Measurements from ENCODE around the gene ERBB4. TPM values are rescaled to one million over a fixed set of nuclear protein-coding genes. Genes with fewer than 3 reads are reported as not detected.

The ERBB4 gene
- polyA plus RNA-seq, 1 donor, result 0.37 TPM

DNA sequence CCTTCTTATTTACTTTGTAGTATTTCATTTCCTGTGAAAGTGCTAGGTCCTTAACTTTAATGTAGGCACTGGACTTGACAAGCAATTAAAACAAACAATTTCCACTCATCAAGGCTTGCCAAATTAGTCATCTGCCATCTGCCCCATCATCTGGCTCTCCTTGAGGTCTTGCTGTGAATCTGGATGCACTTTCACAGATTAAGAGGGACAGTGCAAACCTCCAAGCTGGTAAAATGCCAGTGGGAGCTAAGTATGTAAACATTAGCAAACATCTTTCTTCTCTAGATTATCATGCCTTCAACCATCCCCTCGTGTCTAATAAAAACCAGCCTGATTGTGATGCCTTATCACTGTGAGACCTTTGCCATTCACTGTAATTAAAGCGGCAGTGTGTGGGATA lies 402.9 kb downstream of the ERBB4 start:
- WGBS (ENCODE audit: insufficient coverage, low lambda C conversion rate), result no CpG with 5 or more reads among the region's 2 CpGs
- no peak for DNase-seq

DNA sequence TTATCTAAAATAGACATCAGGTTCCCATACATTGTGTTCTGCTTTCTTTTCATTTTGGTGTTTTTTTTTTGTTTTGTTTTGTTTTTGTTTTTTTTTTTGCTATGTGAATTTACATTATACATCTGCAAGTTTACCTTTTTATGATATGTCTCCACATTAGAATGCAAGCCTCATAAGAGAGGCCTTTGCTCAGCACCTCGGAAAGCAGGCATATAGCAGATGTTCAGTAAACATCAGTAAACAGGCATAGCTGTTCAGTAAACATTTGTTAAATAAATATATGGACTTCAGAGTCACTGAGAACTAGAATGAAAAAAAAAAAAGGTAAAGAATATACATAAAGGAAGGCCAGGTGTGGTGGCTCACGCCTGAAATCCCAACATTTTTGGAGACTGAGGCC lies 405.3 kb downstream of the ERBB4 start:
- no peaks in the 10 kb centered on the region for H3K9me3 ChIP-seq (ENCODE audit: control insufficient read depth, low read depth, low read length)
- no CpG with 5 or more reads among the region's 2 CpGs for WGBS (ENCODE audit: insufficient coverage, low lambda C conversion rate)

More for the DNA sequence above, 402.9 kb downstream of the ERBB4 start:
- Histone ChIP-seq H3K4me3 (ENCODE audit: low read length) (no peak overlapping the region), H3K9me3 (ENCODE audit: control insufficient read depth, low read depth, low read length) (no peaks in the 10 kb centered on the region), H3K27me3 (ENCODE audit: control insufficient read depth, insufficient read depth, low read length) (no peaks in the 10 kb centered on the region), H3K36me3 (ENCODE audit: control insufficient read depth, insufficient read depth, low read length) (no peaks in the 10 kb centered on the region), H3K4me1 (ENCODE audit: control insufficient read depth, insufficient read depth, low read length) (peaks cover 9% of the 10 kb centered on the region), H3K27ac (ENCODE audit: low read length) (peak overlapping the region; percentile 56)

DNA sequence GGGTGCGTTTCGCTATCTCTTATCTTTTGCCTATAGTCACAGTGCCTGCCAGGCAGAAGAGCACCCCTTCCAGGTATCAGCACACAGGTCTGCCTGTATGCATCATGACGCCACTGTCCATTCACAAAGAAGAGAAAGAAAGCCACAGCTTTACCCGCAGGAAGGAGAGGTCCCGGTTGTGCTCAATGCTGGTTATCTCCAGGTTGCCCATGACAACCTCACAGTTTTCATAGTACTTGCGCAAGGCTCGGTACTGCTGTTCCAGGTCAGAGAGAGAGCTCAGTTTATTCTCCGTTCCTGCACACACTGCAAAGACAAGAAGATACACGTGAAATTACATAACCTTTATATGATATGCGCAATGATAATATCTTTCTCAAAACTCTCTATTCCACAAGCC lies 414.0 kb downstream of the ERBB4 start:
- H3K27me3 ChIP-seq (ENCODE audit: control insufficient read depth, insufficient read depth, low read length), result no peaks in the 10 kb centered on the region
- 20% methylated on average over 1 of the region's 10 CpGs for WGBS (ENCODE audit: insufficient coverage, low lambda C conversion rate)
- no peaks in the 10 kb centered on the region for H3K4me1 ChIP-seq (ENCODE audit: control insufficient read depth, insufficient read depth, low read length)
- no peaks in the 10 kb centered on the region for H3K36me3 ChIP-seq (ENCODE audit: control insufficient read depth, insufficient read depth, low read length)
- peak; percentile 73 to 86 for DNase-seq
- no peak overlapping the region for H3K4me3 ChIP-seq (ENCODE audit: low read length)
- H3K27ac ChIP-seq (ENCODE audit: low read length), result peak overlapping the region; percentile 39
- no peaks in the 10 kb centered on the region for H3K9me3 ChIP-seq (ENCODE audit: control insufficient read depth, low read depth, low read length)

More for the DNA sequence above, 405.3 kb downstream of the ERBB4 start:
- Histone ChIP-seq H3K36me3 (ENCODE audit: control insufficient read depth, insufficient read depth, low read length) (no peaks in the 10 kb centered on the region), H3K4me1 (ENCODE audit: control insufficient read depth, insufficient read depth, low read length) (peaks cover 9% of the 10 kb centered on the region), H3K4me3 (ENCODE audit: low read length) (no peak overlapping the region), H3K27me3 (ENCODE audit: control insufficient read depth, insufficient read depth, low read length) (no peaks in the 10 kb centered on the region), H3K27ac (ENCODE audit: low read length) (no peak overlapping the region)
- DNase-seq, result no peak

DNA sequence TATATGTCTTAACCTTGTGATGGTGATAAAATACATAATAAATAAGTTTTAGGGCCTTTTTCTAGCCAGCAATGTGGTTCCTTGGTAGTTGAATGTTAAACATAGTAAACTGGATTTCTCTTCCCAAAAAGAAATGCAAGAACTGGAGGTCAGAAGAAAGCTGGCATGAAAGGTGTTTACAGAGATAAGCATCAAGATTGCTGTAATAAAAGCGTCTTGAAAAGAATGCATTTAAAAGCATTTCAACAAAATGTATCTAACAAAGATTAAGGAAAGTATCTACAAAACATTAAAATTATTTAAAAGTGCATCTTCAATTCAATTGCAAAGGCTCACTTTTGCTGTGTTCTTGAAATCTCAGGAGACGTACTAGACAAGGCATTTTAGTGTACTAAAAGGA lies 419.0 kb downstream of the ERBB4 start:
- WGBS (ENCODE audit: insufficient coverage, low lambda C conversion rate), result 33% methylated on average over 1 of the region's 2 CpGs
- Histone ChIP-seq H3K36me3 (ENCODE audit: control insufficient read depth, insufficient read depth, low read length) (no peaks in the 10 kb centered on the region), H3K27ac (ENCODE audit: low read length) (no peak overlapping the region), H3K27me3 (ENCODE audit: control insufficient read depth, insufficient read depth, low read length) (no peaks in the 10 kb centered on the region), H3K9me3 (ENCODE audit: control insufficient read depth, low read depth, low read length) (no peaks in the 10 kb centered on the region), H3K4me3 (ENCODE audit: low read length) (no peak overlapping the region), H3K4me1 (ENCODE audit: control insufficient read depth, insufficient read depth, low read length) (no peaks in the 10 kb centered on the region)
- no peak for DNase-seq

DNA sequence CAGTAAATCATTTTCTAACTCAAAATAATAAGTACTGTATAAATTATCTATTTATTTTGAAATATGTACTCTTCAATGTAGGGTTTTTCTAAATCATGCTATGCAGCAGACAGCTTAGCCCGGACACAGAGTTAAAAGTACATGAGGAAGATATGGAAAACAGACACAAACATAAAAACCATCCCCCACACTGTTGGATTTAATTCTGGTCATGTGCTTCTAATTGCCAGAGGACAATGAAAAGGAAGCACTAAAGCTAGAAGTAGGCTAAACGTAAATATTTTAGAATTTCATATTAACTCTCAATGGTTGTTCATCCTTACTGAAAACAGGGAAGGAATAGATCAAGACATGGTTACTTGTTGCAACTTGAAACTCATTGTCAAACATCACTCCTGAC lies 420.7 kb downstream of the ERBB4 start:
- no peak for DNase-seq
- no peaks in the 10 kb centered on the region for H3K27me3 ChIP-seq (ENCODE audit: control insufficient read depth, insufficient read depth, low read length)
- 57% methylated on average over 2 of the region's 2 CpGs for WGBS (ENCODE audit: insufficient coverage, low lambda C conversion rate)

DNA sequence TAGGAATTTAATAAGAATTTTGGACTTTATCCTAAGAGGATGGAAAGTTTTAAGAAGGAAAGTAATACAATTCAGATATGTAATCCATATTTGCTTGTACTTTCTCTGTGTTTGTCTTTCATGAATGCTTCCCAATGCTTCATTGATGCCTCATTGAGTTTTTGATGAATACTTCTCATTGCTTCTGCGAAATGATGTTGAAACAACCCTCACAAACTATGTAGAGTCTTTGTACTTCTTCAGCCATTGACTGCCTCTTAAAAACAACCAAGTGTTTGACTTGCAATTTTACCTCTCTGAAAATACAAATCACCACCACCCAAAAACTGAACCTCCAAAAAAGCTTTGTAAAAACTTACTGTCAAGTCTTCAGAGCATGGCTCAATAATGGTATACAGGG lies 424.1 kb downstream of the ERBB4 start:
- Histone ChIP-seq H3K36me3 (ENCODE audit: control insufficient read depth, insufficient read depth, low read length) (no peaks in the 10 kb centered on the region), H3K4me3 (ENCODE audit: low read length) (no peak overlapping the region), H3K9me3 (ENCODE audit: control insufficient read depth, low read depth, low read length) (no peaks in the 10 kb centered on the region), H3K27ac (ENCODE audit: low read length) (no peak overlapping the region), H3K27me3 (ENCODE audit: control insufficient read depth, insufficient read depth, low read length) (no peaks in the 10 kb centered on the region), H3K4me1 (ENCODE audit: control insufficient read depth, insufficient read depth, low read length) (peaks cover 21% of the 10 kb centered on the region)
- WGBS (ENCODE audit: insufficient coverage, low lambda C conversion rate), result no CpG with 5 or more reads among the region's 1 CpG
- DNase-seq, result no peak

More for the DNA sequence above, 420.7 kb downstream of the ERBB4 start:
- Histone ChIP-seq H3K27ac (ENCODE audit: low read length) (no peak overlapping the region), H3K36me3 (ENCODE audit: control insufficient read depth, insufficient read depth, low read length) (no peaks in the 10 kb centered on the region), H3K9me3 (ENCODE audit: control insufficient read depth, low read depth, low read length) (no peaks in the 10 kb centered on the region), H3K4me3 (ENCODE audit: low read length) (no peak overlapping the region), H3K4me1 (ENCODE audit: control insufficient read depth, insufficient read depth, low read length) (no peaks in the 10 kb centered on the region)

DNA sequence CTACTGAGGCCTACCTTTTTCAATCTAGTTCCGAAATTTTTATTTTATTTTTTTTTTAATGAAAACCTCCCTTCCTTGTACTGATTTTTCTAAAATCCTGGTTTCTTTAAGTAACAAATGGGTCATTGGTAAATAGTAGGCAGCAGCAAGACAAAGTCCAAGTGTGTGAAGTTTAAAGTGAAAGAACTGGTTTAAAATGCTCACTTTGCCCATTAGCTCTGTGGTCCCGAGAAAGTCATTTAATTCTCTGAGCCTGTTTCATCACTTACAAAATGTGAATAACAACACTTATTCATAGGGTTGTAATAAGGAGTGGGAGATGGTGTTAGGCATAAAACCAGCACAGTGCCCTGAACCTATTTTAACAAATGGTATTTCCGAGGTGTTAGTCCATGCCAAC lies 426.2 kb downstream of the ERBB4 start:
- 100% methylated on average over 1 of the region's 3 CpGs for WGBS (ENCODE audit: insufficient coverage, low lambda C conversion rate)
- H3K27ac ChIP-seq (ENCODE audit: low read length), result no peak overlapping the region
- DNase-seq, result peak; percentile 25 to 75
- no peak overlapping the region for H3K4me3 ChIP-seq (ENCODE audit: low read length)
- H3K4me1 ChIP-seq (ENCODE audit: control insufficient read depth, insufficient read depth, low read length), result peaks cover 21% of the 10 kb centered on the region
- no peaks in the 10 kb centered on the region for H3K36me3 ChIP-seq (ENCODE audit: control insufficient read depth, insufficient read depth, low read length)
- H3K27me3 ChIP-seq (ENCODE audit: control insufficient read depth, insufficient read depth, low read length), result no peaks in the 10 kb centered on the region
- H3K9me3 ChIP-seq (ENCODE audit: control insufficient read depth, low read depth, low read length), result no peaks in the 10 kb centered on the region

DNA sequence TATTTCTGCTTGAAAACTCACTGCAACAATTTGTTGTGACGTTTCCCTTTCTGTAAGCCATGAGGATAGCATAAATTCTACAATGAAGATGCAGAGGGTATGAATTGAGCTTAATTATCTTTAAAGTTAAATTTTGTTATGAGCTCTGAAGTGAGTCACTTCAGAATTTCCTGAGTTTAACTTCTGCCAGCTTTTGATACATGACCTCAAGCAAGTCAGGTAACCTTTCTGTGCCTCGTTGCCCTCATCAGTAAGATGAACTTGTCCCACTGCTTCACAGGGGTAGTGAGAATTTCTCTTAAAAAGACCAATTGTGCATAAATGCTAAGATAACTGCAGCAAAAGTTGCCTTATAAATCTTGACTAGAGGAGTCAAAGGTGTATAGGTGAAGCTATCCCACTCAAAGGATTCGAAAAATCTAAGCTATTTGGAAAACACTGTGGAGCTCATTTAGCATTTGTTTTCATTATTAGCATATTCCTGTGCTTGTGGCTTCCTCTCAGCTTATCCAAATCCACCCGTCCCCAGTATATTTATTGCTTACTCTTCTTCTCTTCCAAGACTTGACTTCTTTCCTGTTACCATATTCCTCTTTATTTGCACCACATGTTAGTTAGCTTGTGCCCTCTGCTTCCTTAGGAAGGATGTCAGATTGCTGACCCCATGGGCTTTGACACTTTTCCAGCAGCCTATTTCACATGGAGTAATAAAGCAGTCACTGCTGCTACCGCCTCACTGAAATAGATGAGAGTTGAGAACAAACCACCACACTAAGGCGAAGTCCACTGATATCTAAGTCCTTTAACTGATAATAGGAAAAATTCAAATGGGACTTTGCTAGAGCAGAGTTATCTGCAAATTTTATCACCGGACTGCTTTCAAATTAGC lies 428.6 kb downstream of the ERBB4 start:
- H3K9me3 ChIP-seq (ENCODE audit: control insufficient read depth, low read depth, low read length), result peaks cover 5% of the 10 kb centered on the region
- peak overlapping the region; percentile 50 for H3K27ac ChIP-seq (ENCODE audit: low read length)
- DNase-seq, result peak; percentile 77 to 85
- no peaks in the 10 kb centered on the region for H3K36me3 ChIP-seq (ENCODE audit: control insufficient read depth, insufficient read depth, low read length)
- 46% methylated on average over 3 of the region's 7 CpGs for whole genome bisulfite sequencing (ENCODE audit: insufficient coverage, low lambda C conversion rate)
- H3K27me3 ChIP-seq (ENCODE audit: control insufficient read depth, insufficient read depth, low read length), result no peaks in the 10 kb centered on the region
- no peak overlapping the region for H3K4me3 ChIP-seq (ENCODE audit: low read length)
- H3K4me1 ChIP-seq (ENCODE audit: control insufficient read depth, insufficient read depth, low read length), result peaks cover 21% of the 10 kb centered on the region

DNA sequence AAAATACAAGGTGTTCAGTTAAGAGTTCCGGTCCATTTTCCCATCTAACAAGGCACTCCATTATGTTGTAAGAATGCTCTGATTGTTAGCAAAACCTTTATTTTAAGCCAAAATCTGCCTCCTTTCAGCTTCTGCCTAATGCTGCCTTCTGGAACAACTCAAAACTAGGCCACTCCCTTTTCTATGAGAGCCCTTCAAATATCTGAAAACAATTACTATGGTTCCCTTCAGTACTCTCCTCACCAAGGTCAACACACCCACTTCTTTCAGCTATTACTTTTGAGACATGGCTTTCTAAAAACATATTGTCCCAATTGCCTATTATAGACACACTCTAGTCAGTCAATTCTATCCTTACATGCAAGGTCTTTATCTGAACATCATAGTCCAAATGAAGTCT lies 429.4 kb downstream of the ERBB4 start:
- Histone ChIP-seq H3K4me1 (ENCODE audit: control insufficient read depth, insufficient read depth, low read length) (peaks cover 21% of the 10 kb centered on the region), H3K4me3 (ENCODE audit: low read length) (no peak overlapping the region), H3K27me3 (ENCODE audit: control insufficient read depth, insufficient read depth, low read length) (no peaks in the 10 kb centered on the region), H3K27ac (ENCODE audit: low read length) (no peak overlapping the region), H3K36me3 (ENCODE audit: control insufficient read depth, insufficient read depth, low read length) (no peaks in the 10 kb centered on the region), H3K9me3 (ENCODE audit: control insufficient read depth, low read depth, low read length) (peaks cover 5% of the 10 kb centered on the region)
- WGBS (ENCODE audit: insufficient coverage, low lambda C conversion rate), result 100% methylated on average over 1 of the region's 1 CpG
- no peak for DNase-seq

DNA sequence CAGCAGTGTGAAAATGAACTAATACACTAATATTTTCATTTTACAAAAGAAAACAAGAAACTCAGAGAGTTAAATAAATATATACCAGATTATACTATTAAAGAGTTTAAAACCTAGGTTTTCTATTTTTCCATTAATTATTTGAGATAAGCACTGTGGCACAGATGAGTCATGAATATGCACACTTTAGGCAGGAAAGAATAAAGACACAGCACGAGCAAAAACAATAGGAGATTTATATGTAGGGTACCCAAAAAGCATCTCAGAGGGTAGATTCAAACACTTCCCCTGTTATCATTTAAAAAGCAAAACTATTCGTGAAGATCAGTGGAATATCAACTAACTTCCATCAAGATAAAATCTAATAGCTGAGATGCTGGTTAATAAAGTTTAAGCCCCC lies 430.6 kb downstream of the ERBB4 start:
- H3K36me3 ChIP-seq (ENCODE audit: control insufficient read depth, insufficient read depth, low read length), result no peaks in the 10 kb centered on the region
- peaks cover 21% of the 10 kb centered on the region for H3K4me1 ChIP-seq (ENCODE audit: control insufficient read depth, insufficient read depth, low read length)
- H3K27ac ChIP-seq (ENCODE audit: low read length), result no peak overlapping the region
- no peaks in the 10 kb centered on the region for H3K27me3 ChIP-seq (ENCODE audit: control insufficient read depth, insufficient read depth, low read length)
- WGBS (ENCODE audit: insufficient coverage, low lambda C conversion rate), result 100% methylated on average over 1 of the region's 2 CpGs
- H3K4me3 ChIP-seq (ENCODE audit: low read length), result no peak overlapping the region
- DNase-seq, result no peak
- H3K9me3 ChIP-seq (ENCODE audit: control insufficient read depth, low read depth, low read length), result peaks cover 5% of the 10 kb centered on the region

DNA sequence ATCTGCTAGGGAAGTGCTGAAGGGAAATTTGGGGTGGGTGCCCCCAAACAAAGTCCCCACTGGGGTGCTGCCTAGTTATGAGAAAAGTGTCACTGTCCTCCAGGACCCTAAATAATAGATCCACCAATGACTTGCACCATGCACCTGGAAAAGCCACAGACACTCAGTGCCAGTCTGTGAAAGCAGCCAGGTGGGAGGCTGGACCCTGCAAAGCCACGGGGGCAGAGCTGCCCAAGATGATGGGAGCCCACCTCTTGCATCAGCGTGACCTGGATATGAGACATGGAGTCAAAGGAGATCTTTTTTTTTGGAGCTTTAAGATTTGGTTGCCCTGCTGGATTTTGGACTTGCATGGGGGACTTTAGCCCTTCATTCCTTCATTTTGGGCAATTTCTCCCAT lies 431.6 kb downstream of the ERBB4 start:
- Histone ChIP-seq H3K4me1 (ENCODE audit: control insufficient read depth, insufficient read depth, low read length) (peaks cover 19% of the 10 kb centered on the region), H3K27ac (ENCODE audit: low read length) (no peak overlapping the region), H3K27me3 (ENCODE audit: control insufficient read depth, insufficient read depth, low read length) (no peaks in the 10 kb centered on the region), H3K9me3 (ENCODE audit: control insufficient read depth, low read depth, low read length) (peaks cover 5% of the 10 kb centered on the region), H3K36me3 (ENCODE audit: control insufficient read depth, insufficient read depth, low read length) (no peaks in the 10 kb centered on the region), H3K4me3 (ENCODE audit: low read length) (no peak overlapping the region)
- WGBS (ENCODE audit: insufficient coverage, low lambda C conversion rate), result no CpG with 5 or more reads among the region's 2 CpGs
- DNase-seq, result no peak

Data from large intestine (tissue), 3 donors.